Activated CD4-positive, CD25-positive, alpha-beta regulatory T cell treated with anti-CD3 and anti-CD28 coated beads, Interleukin-2, amount 50 U/mL, for 24 hours (primary cell): Measurements from ENCODE around the gene EWSR1.

ENCODE experiments used
- ATAC-seq, 2 donors: fragments of 150-1000 bp; cut with Tn5 transposase; one replicate each; pipeline ENCODE4 v1.10.0; 2021; ENCODE audit warnings: mild to moderate bottlenecking in 1 of 2, moderate library complexity in 1 of 2

EWSR1 gene

GRCh38 chr22:29320546-29320945 lies 52.5 kb downstream of the EWSR1 start:
- no peak for ATAC-seq

GRCh38 chr22:29323641-29324040 lies 55.6 kb downstream of the EWSR1 start:
- no peak for ATAC-seq

GRCh38 chr22:29325356-29325755 lies 57.3 kb downstream of the EWSR1 start:
- ATAC-seq, result no peak

GRCh38 chr22:29325785-29326315 lies 57.8 kb downstream of the EWSR1 start:
- ATAC-seq, result no peak

GRCh38 chr22:29326481-29326880 lies 58.4 kb downstream of the EWSR1 start:
- ATAC-seq, result peak in 1 of 2 donors; percentile 8

GRCh38 chr22:29327089-29327764 lies 59.2 kb downstream of the EWSR1 start:
- no peak for ATAC-seq

GRCh38 chr22:29328055-29328454 lies 60.0 kb downstream of the EWSR1 start:
- ATAC-seq, result peak; percentile 18 to 20

GRCh38 chr22:29328566-29329500 lies 60.8 kb downstream of the EWSR1 start:
- no peak for ATAC-seq

GRCh38 chr22:29329581-29329980 lies 61.5 kb downstream of the EWSR1 start:
- ATAC-seq, result no peak

GRCh38 chr22:29330291-29330690 lies 62.2 kb downstream of the EWSR1 start:
- no peak for ATAC-seq

GRCh38 chr22:29330753-29331152 lies 62.7 kb downstream of the EWSR1 start:
- no peak for ATAC-seq

- no peak for ATAC-seq
These were observed 63.1 kb downstream of the EWSR1 start for GRCh38 chr22:29331213-29331612.

GRCh38 chr22:29331658-29332300 lies 63.7 kb downstream of the EWSR1 start:
- ATAC-seq, result no peak

GRCh38 chr22:29332886-29333496 lies 64.9 kb downstream of the EWSR1 start:
- no peak for ATAC-seq

GRCh38 chr22:29334148-29334547 lies 66.1 kb downstream of the EWSR1 start:
- no peak for ATAC-seq

- no peak for ATAC-seq
These were observed 66.8 kb downstream of the EWSR1 start for GRCh38 chr22:29334696-29335344.

- ATAC-seq, result no peak
These were observed 67.6 kb downstream of the EWSR1 start for GRCh38 chr22:29335656-29336055.

GRCh38 chr22:29336751-29337490 lies 68.9 kb downstream of the EWSR1 start:
- no peak for ATAC-seq

GRCh38 chr22:29337631-29338284 lies 69.7 kb downstream of the EWSR1 start:
- ATAC-seq, result no peak

- ATAC-seq, result no peak
These were observed 70.3 kb downstream of the EWSR1 start for GRCh38 chr22:29338398-29338797.
